ENCODE measurements around the gene ACTN2.

DNA sequence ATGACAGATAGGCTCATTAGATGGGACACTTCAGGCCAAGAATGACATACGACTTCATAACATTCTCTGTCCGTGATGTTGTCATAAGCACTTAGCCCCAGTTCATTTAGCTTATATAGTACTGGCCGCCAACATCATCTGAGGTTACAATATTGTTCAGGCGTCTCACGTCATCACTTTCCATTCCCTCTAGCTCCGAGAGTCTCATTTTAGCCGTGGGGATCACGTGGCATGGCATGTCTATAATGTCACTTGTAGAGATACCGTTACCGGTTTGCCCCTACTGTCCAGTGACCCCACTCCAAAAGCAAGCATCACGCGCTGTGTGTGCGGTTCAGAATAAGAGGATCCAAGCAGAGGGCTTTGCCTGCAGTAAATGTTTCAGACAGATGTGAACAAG, 47.4 kb upstream of the ACTN2 start:
- TF ChIP-seq, protein P1, sequence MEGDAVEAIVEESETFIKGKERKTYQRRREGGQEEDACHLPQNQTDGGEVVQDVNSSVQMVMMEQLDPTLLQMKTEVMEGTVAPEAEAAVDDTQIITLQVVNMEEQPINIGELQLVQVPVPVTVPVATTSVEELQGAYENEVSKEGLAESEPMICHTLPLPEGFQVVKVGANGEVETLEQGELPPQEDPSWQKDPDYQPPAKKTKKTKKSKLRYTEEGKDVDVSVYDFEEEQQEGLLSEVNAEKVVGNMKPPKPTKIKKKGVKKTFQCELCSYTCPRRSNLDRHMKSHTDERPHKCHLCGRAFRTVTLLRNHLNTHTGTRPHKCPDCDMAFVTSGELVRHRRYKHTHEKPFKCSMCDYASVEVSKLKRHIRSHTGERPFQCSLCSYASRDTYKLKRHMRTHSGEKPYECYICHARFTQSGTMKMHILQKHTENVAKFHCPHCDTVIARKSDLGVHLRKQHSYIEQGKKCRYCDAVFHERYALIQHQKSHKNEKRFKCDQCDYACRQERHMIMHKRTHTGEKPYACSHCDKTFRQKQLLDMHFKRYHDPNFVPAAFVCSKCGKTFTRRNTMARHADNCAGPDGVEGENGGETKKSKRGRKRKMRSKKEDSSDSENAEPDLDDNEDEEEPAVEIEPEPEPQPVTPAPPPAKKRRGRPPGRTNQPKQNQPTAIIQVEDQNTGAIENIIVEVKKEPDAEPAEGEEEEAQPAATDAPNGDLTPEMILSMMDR (IDR thresholded peaks at IDR 0.05), result no peak
- TF ChIP-seq EZH2 (IDR thresholded peaks at IDR 0.05), result no peak

Data from neural progenitor cell (in vitro differentiated cells).